Measurements from ENCODE around the gene PTPRN2.
"Not testable (repeated sequence)": the region's sequence is repeated elsewhere in the genome, so short reads cannot be mapped to it uniquely, and the experiment has no call there.

The PTPRN2 gene

GRCh38 chr7:157580324-157580723, 1007.3 kb downstream of the PTPRN2 start:
- no peak for DNase-seq (ENCODE audit: low spot score)

GRCh38 chr7:157579425-157579824, 1008.2 kb downstream of the PTPRN2 start:
- no peak for DNase-seq (ENCODE audit: low spot score)

- no peak for DNase-seq (ENCODE audit: low spot score)
Measured at GRCh38 chr7:157577796-157578339, 1009.8 kb downstream of the PTPRN2 start.

GRCh38 chr7:157577061-157577460, 1010.6 kb downstream of the PTPRN2 start:
- no peak for DNase-seq (ENCODE audit: low spot score)

- DNase-seq (ENCODE audit: low spot score), result peak; percentile 61
Measured at GRCh38 chr7:157576415-157576814, 1011.2 kb downstream of the PTPRN2 start.

GRCh38 chr7:157575777-157576176, 1011.8 kb downstream of the PTPRN2 start:
- no peak for DNase-seq (ENCODE audit: low spot score)

- DNase-seq (ENCODE audit: low spot score), result no peak
Measured at GRCh38 chr7:157574914-157575586, 1012.6 kb downstream of the PTPRN2 start.

- no peak for DNase-seq (ENCODE audit: low spot score)
Measured at GRCh38 chr7:157574120-157574825, 1013.4 kb downstream of the PTPRN2 start.

GRCh38 chr7:157573244-157573643, 1014.4 kb downstream of the PTPRN2 start:
- no peak for DNase-seq (ENCODE audit: low spot score)

GRCh38 chr7:157572622-157573021, 1015.0 kb downstream of the PTPRN2 start:
- DNase-seq (ENCODE audit: low spot score), result no peak

GRCh38 chr7:157570531-157571200, 1017.0 kb downstream of the PTPRN2 start:
- DNase-seq (ENCODE audit: low spot score), result no peak

GRCh38 chr7:157569967-157570366, 1017.7 kb downstream of the PTPRN2 start:
- DNase-seq (ENCODE audit: low spot score), result no peak

GRCh38 chr7:157568770-157569584, 1018.6 kb downstream of the PTPRN2 start:
- peak; percentile 57 for DNase-seq (ENCODE audit: low spot score)

GRCh38 chr7:157568106-157568769, 1019.4 kb downstream of the PTPRN2 start:
- no peak for DNase-seq (ENCODE audit: low spot score)

GRCh38 chr7:157567666-157568065, 1020.0 kb downstream of the PTPRN2 start:
- no peak for DNase-seq (ENCODE audit: low spot score)

- no peak for DNase-seq (ENCODE audit: low spot score)
Measured at GRCh38 chr7:157566631-157567006, 1021.0 kb downstream of the PTPRN2 start.

- DNase-seq (ENCODE audit: low spot score), result no peak
Measured at GRCh38 chr7:157565981-157566630, 1021.5 kb downstream of the PTPRN2 start.

- no peak for DNase-seq (ENCODE audit: low spot score)
Measured at GRCh38 chr7:157565201-157565626, 1022.4 kb downstream of the PTPRN2 start.

- DNase-seq (ENCODE audit: low spot score), result no peak
Measured at GRCh38 chr7:157564517-157565177, 1023.0 kb downstream of the PTPRN2 start.

- DNase-seq (ENCODE audit: low spot score), result not testable (repeated sequence)
Measured at GRCh38 chr7:157563467-157564135, 1024.0 kb downstream of the PTPRN2 start.
